ENCODE measurements around the gene STPG3.
A peak's percentile ranks its signal among the peaks of the same experiment; 100 is the strongest.

STPG3 gene

GRCh38 chr9:137251194-137251461 is at the start of gene STPG3:
TSS of gene STPG3 (plus strand) at chr9:137251286. CDS start at chr9:137251287, 1 bp downstream.
- DNase-seq (ENCODE audit: low read depth): no peak

- DNase-seq (ENCODE audit: low read depth): no peak
Observed at GRCh38 chr9:137202966-137203365, 48.1 kb upstream of the STPG3 start.

- DNase-seq (ENCODE audit: low read depth): no peak
Observed at GRCh38 chr9:137204731-137205125, 46.4 kb upstream of the STPG3 start.

- peak; percentile 89 for DNase-seq (ENCODE audit: low read depth)
Observed at GRCh38 chr9:137205126-137206069, 45.7 kb upstream of the STPG3 start, which contains the start of the genes NDOR1 and TMEM203. TSS of gene NDOR1 (plus strand) at chr9:137205700. CDS start at chr9:137205778, 78 bp downstream. TSS of gene TMEM203 (minus strand) at chr9:137205648. CDS start at chr9:137205414, 234 bp downstream.

- no peak for DNase-seq (ENCODE audit: low read depth)
Observed at GRCh38 chr9:137206602-137207001, 44.5 kb upstream of the STPG3 start.

GRCh38 chr9:137211532-137211931 is 39.6 kb upstream of the STPG3 start:
- no peak for DNase-seq (ENCODE audit: low read depth)

GRCh38 chr9:137212520-137212919 is 38.6 kb upstream of the STPG3 start:
- no peak for DNase-seq (ENCODE audit: low read depth)

- no peak for DNase-seq (ENCODE audit: low read depth)
Observed at GRCh38 chr9:137213160-137214060, 37.7 kb upstream of the STPG3 start.

- DNase-seq (ENCODE audit: low read depth): no peak
Observed at GRCh38 chr9:137214620-137215019, 36.5 kb upstream of the STPG3 start.

GRCh38 chr9:137215196-137215986 is 35.7 kb upstream of the STPG3 start:
- DNase-seq (ENCODE audit: low read depth): no peak

GRCh38 chr9:137216188-137216965 is 34.7 kb upstream of the STPG3 start:
- DNase-seq (ENCODE audit: low read depth): no peak

- no peak for DNase-seq (ENCODE audit: low read depth)
Observed at GRCh38 chr9:137217276-137218211, 33.5 kb upstream of the STPG3 start.

GRCh38 chr9:137218212-137218753 is 32.8 kb upstream of the STPG3 start:
- no peak for DNase-seq (ENCODE audit: low read depth)

- DNase-seq (ENCODE audit: low read depth): no peak
Observed at GRCh38 chr9:137218754-137219271, 32.3 kb upstream of the STPG3 start.

GRCh38 chr9:137219757-137220316 is 31.2 kb upstream of the STPG3 start:
- no peak for DNase-seq (ENCODE audit: low read depth)

GRCh38 chr9:137220317-137221094 is 30.6 kb upstream of the STPG3 start:
- no peak for DNase-seq (ENCODE audit: low read depth)

GRCh38 chr9:137221095-137221505 is 30.0 kb upstream of the STPG3 start:
- DNase-seq (ENCODE audit: low read depth): no peak

GRCh38 chr9:137221506-137222111 is 29.5 kb upstream of the STPG3 start:
- DNase-seq (ENCODE audit: low read depth): no peak

Data from stimulated activated CD8-positive, alpha-beta memory T cell treated with anti-CD3 and anti-CD28 coated beads, Interleukin-15, amount 100 ng/mL, for 1 hour (primary cell).